Measurements from ENCODE around the gene CFAP77. TPM values are rescaled to one million over a fixed set of nuclear protein-coding genes. Genes with fewer than 3 reads are reported as not detected.

The CFAP77 gene
- total and polyA plus RNA-seq, 4 donors = 4.9 to 12.8 (median 6.2) TPM

DNA sequence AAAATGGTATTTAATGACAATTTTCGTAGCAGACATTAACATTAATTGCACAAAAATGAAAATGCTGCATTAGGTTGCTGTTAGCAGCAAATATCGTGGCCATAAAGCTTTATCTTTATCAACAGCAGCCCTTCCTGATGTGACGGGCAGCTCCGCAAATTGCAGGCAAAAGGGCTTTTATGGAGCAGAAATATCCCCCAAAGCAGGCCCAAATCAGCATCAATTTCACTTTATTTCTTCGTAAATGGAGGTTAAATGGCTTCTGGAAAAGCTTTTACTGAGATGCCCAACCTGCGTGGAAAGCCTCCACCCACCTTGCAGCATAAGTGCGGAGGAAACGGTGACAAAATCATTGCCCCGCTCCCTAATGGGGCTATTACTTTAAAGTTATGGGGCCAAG is 94.5 kb downstream of the CFAP77 start:
- ATAC-seq (ENCODE audit: insufficient read depth, low FRiP score) (no peak), DNase-seq (no peak)
- Histone ChIP-seq H3K4me3 (no peak overlapping the region), H3K27ac (ENCODE audit: low read depth in 1 of 2, low read length in 1 of 2) (no peak overlapping the region), H3K9ac (ENCODE audit: insufficient read depth in 1 of 2, low read length in 2 of 2) (no peak overlapping the region), H3K36me3 (ENCODE audit: control insufficient read depth in 4 of 4, insufficient read depth in 4 of 4, low read length in 4 of 4) (no peaks in the 10 kb centered on the region), H3K27me3 (ENCODE audit: control insufficient read depth in 3 of 3, insufficient read depth in 3 of 3, low read length in 2 of 3) (peaks cover 6 to 36% (median 16%) of the 10 kb centered on the region in 3 donors), H3K4me1 (ENCODE audit: control insufficient read depth in 5 of 5, insufficient read depth in 5 of 5, low read length in 5 of 5) (no peaks in the 10 kb centered on the region), H3K9me3 (ENCODE audit: control insufficient read depth in 4 of 4, insufficient read depth in 3 of 4, low read length in 3 of 4) (peaks cover 0 to 2% (median 0%) of the 10 kb centered on the region in 4 donors)
- TF ChIP-seq, protein P1, sequence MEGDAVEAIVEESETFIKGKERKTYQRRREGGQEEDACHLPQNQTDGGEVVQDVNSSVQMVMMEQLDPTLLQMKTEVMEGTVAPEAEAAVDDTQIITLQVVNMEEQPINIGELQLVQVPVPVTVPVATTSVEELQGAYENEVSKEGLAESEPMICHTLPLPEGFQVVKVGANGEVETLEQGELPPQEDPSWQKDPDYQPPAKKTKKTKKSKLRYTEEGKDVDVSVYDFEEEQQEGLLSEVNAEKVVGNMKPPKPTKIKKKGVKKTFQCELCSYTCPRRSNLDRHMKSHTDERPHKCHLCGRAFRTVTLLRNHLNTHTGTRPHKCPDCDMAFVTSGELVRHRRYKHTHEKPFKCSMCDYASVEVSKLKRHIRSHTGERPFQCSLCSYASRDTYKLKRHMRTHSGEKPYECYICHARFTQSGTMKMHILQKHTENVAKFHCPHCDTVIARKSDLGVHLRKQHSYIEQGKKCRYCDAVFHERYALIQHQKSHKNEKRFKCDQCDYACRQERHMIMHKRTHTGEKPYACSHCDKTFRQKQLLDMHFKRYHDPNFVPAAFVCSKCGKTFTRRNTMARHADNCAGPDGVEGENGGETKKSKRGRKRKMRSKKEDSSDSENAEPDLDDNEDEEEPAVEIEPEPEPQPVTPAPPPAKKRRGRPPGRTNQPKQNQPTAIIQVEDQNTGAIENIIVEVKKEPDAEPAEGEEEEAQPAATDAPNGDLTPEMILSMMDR (IDR thresholded peaks at IDR 0.05; ENCODE audit: control extremely low read depth, extremely low read depth) = no peak
- WGBS, 2 donors = 66 to 74% methylated on average over 9 of the region's 9 CpGs

DNA sequence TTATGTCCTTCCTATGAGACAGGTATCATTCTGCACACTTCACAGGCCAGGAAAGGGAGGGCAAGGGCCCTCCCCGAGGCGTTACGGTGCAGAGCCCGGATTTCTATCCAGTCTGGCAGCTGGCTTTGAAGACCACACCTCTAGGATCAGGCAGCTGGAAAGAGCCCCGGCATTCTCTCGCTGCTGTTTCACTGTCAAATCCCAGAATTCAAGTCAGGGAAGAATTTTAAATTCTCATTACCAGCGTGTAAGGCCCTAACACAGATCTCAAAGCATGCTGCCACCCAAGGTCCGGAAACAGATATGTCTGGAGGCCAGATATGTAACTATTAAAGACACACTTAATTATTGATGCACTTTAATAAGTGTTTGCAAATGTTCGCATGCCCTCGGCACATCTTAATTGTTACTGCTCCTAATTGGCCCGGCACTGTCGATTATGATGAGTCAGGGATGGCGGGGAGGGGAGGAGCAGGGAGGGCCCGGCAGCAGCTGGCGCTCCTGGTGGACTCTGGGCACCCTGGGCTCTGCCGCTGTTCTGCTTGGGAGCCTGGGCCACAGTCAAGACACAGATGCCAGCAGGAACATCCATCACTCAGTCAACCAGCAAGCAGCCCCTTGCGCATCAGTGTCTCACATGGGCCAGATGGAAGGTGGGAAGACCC is 96.1 kb downstream of the CFAP77 start:
- DNase-seq (no peak), ATAC-seq (ENCODE audit: insufficient read depth, low FRiP score) (no peak)
- Histone ChIP-seq H3K27me3 (ENCODE audit: control insufficient read depth in 3 of 3, insufficient read depth in 3 of 3, low read length in 2 of 3) (peaks cover 7 to 31% (median 16%) of the 10 kb centered on the region in 3 donors), H3K27ac (ENCODE audit: low read depth in 1 of 2, low read length in 1 of 2) (no peak overlapping the region), H3K9me3 (ENCODE audit: control insufficient read depth in 4 of 4, insufficient read depth in 3 of 4, low read length in 3 of 4) (no peaks in the 10 kb centered on the region), H3K36me3 (ENCODE audit: control insufficient read depth in 4 of 4, insufficient read depth in 4 of 4, low read length in 4 of 4) (no peaks in the 10 kb centered on the region), H3K9ac (ENCODE audit: insufficient read depth in 1 of 2, low read length in 2 of 2) (no peak overlapping the region), H3K4me1 (ENCODE audit: control insufficient read depth in 5 of 5, insufficient read depth in 5 of 5, low read length in 5 of 5) (no peaks in the 10 kb centered on the region), H3K4me3 (no peak overlapping the region)
- WGBS, 2 donors = 73 to 82% methylated on average over 17 of the region's 17 CpGs
- TF ChIP-seq, protein P1 (IDR thresholded peaks at IDR 0.05; ENCODE audit: control extremely low read depth, extremely low read depth) = no peak

DNA sequence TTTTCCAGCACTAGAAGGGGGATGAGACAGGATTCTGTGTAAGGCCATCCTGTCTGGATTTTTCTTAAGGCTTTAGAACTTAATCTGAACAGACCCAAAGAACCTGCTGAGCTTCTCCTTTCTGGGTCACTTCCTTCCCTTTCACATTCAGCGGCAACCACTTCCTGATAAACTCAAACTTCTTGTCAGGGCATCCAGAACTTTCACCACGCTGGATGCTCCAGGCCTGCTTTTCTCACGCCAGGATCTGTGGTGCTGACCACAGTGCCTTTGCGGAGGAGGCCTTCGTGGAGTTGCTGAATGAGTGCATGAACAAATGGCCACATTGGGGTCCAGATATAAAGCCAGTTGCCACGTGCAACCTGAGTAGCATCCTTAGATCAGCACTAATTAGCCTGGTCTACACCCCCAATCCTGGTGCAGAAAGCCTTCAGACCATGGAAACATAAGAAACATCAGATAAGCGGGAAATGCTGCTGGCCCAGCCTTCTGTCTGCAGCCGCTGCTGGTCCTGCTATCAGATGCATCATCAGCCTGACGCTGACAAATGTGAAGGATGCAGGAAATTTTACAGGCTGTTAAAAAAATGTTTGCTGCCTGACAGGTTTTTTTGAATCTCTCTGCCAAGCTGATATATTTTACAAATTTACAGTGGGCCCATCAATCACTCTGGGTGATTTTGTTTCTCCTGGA is 97.1 kb downstream of the CFAP77 start:
- ATAC-seq (ENCODE audit: insufficient read depth, low FRiP score) (no peak), DNase-seq (no peak)
- 31 to 45% methylated on average over 9 of the region's 9 CpGs for WGBS, 2 donors
- H3K9ac ChIP-seq (ENCODE audit: insufficient read depth in 1 of 2, low read length in 2 of 2) = no peak overlapping the region
- H3K27ac ChIP-seq (ENCODE audit: low read depth in 1 of 2, low read length in 1 of 2) = no peak overlapping the region
- H3K36me3 ChIP-seq (ENCODE audit: control insufficient read depth in 4 of 4, insufficient read depth in 4 of 4, low read length in 4 of 4) = no peaks in the 10 kb centered on the region
- TF ChIP-seq, protein P1 (IDR thresholded peaks at IDR 0.05; ENCODE audit: control extremely low read depth, extremely low read depth) = no peak
- H3K27me3 ChIP-seq (ENCODE audit: control insufficient read depth in 3 of 3, insufficient read depth in 3 of 3, low read length in 2 of 3) = peaks cover 11 to 33% (median 16%) of the 10 kb centered on the region in 3 donors
- no peaks in the 10 kb centered on the region for H3K9me3 ChIP-seq (ENCODE audit: control insufficient read depth in 4 of 4, insufficient read depth in 3 of 4, low read length in 3 of 4)
- no peak overlapping the region for H3K4me3 ChIP-seq
- H3K4me1 ChIP-seq (ENCODE audit: control insufficient read depth in 5 of 5, insufficient read depth in 5 of 5, low read length in 5 of 5) = no peaks in the 10 kb centered on the region

Data from lung (tissue), 12 donors.